Stimulated activated CD4-positive, alpha-beta T cell treated with anti-CD3 and anti-CD28 coated beads, Interleukin-1b, Interleukin-23, amount 100 ng/mL, for 4 hours (primary cell): ENCODE results near the gene RND2.
"Not testable (repeated sequence)": the region's sequence is repeated elsewhere in the genome, so short reads cannot be mapped to it uniquely, and the experiment has no call there.

Experiments used
- DNase-seq, 2 donors: peaks; one replicate each; pipeline ENCODE4 v3.0.0-alpha.2; 2020; ENCODE audit warnings: low read depth in 2 of 2

Gene RND2

DNA sequence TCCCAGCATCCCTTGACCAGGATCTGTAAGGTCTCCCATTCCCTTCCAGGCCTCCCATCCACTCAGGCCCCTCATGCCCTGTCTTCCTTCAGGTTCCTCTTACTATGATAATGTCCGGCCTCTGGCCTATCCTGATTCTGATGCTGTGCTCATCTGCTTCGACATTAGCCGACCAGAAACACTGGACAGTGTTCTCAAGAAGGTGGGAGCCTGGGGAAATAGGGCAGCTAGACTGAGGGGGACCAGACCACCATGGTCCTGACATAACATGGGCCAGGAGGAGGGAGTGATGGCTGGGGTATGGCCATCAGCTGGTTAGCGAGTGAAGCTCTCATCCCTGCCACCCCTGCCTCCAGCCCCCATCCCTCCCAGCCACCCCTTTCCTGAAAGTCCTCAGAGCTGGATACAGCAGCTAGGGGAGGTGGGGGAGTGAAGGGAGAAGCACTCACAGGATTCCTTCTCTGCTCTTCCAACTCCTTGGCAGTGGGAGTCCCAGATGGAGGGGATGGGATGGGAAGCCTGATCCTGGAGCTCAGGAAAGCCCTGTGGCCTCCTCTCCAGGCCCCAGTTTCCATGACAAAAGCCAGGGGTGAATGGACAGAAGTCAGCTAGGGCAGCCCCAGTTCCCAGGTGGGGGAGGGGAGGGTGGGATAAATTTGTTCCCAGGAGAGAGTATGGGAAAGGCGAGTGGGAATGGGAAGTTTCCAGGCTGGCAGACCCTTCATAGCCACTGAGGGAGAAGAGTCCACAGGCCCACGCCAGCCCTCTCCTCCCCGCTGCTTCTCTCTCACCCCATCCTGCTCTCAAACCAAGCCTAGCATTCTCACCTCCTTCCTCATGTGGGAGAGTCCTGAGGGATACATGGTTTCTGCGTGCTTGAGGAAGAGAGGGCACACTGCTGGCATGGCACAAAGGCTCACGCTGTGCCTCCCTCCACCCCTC, 2.3 kb downstream of the RND2 start:
- no peak for DNase-seq

DNA sequence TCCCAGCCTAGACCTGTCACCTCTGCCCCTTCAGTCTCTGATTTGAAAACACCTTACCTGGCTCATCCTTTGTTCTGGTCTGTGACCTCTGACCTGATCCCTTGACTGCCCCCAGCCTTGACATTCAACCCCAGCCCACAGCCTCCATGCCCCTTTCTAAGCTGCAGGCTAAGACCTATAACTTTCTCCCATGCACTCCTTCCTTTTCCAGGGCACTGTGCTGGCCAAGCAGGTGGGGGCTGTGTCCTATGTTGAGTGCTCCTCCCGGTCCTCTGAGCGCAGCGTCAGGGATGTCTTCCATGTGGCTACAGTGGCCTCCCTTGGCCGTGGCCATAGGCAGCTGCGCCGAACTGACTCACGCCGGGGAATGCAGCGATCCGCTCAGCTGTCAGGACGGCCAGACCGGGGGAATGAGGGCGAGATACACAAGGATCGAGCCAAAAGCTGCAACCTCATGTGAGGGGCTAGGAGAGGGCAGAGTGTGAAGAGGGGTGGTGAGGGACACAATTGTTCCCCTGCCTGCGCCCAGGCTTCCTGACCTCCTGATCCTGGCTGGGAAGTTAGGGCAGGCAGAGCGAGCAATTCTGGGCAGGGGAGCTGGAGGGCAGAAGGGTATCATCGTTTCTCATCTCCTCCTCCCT, 3.3 kb downstream of the RND2 start:
- no peak for DNase-seq

DNA sequence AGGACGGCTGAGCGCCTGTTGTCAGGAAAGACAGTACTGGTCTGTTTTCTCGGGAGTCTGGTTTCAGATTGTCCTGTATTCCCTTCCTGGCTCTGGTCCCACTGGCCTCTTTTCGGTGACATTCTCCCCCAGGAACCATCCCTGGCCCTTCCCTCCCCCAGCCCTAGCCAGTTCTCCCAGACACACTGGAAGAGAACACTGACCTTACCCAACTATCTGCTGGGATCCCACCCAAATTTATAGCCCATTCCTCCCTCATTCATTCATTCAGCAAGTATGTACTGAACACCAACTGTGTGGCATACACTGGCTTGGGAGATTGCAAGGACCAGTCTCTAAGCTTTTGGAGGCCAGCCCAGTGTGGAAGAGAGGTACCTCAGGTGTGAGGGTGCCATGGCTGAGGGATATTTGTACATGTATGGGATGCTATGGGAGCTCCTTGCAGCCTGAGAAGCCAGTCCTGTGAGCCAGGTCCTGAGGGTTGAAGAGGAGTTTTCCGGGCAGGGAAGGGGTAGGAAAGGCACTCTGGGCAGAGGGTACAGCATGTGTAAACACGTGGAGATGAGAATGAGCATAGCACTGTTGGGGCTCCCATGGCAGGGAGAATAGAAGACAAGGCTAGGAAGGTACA, 5.2 kb downstream of the RND2 start:
- DNase-seq, result no peak

GRCh38 chr17:43031666-43032065, 6.6 kb downstream of the RND2 start:
- DNase-seq, result no peak

DNA sequence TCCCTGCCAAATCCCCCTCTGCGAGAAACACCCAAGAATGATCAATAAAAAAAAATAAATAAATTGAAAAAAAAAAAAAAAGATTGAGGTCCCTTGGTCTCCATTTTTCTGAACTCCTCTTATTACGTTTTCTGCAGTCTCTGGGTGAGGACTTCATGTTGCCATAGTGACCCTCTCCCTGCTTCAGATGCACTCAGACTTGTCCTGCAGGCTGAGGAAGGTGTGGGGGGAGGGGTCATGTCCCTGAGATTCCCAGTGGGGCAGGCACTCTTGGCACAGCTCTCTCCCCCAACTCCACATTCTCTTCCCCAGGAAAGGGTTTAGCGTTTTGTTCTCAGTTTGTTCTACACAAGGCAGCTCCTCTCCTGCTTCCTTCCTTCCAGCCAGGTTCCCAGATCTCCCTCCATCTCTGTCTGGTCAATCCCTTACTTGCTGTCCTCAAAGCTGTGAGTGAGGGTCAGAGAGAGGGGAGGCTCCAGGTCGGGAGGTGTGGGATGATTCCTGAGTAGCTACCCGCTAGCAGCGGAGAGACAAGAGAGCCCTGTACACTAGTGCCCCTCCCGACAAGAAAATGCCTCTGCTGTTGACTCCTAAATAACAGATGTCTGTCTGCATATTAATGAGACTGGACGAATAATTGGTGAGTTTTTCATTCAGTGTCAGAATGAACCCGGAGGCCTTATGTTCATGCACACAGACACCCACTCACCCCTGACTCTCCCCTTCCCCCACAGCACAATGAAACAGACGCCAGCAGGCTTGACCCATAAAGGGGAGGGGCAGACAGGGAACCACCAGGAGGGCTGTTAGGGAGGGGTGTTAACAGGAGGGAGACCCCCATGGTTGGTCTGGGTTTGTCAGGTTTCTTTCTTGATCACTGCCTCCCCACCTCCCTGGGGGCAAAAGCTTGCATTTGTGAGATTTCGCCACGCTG, 9.2 kb downstream of the RND2 start:
- DNase-seq, result no peak

DNA sequence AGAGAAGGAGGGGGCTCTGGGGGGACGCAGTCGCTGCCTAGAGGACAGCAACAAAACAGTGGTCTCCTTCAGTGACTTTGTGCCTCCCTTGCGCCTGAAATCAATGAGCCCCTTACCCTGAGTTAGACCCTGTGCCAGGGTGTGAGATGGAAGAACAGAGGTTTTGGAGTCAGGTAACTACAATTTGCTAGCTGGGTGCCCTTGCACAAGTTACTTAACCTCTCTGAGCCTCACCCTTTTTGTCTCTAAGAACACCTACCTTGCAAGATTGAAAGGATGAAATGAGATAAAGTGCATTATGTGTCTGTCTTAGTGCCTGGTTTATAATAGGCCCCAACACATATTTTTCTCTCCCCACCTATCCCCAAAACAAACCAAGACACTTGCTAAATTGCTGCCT, 9.9 kb downstream of the RND2 start:
- no peak for DNase-seq

DNA sequence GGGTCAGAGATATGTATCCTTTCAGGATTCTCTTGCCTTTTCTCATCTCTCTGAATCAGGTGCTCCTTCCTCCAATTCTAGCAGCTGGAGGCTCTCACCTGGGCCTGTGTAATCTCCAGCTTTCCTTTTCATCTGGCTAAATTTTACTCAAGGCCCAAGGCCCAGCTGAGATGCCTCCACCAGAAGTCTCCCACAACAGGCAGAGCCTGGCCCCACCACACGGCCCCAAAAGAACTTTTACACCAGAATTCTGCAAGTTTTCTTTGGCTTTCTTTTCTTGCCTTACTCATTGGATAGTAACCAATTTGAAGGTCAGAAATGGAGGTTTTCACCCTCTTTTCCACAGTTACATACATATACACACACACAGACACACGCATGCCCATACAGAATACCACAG, 14.6 kb downstream of the RND2 start:
- DNase-seq, result no peak

GRCh38 chr17:43040655-43041054, 15.6 kb downstream of the RND2 start:
- no peak for DNase-seq

DNA sequence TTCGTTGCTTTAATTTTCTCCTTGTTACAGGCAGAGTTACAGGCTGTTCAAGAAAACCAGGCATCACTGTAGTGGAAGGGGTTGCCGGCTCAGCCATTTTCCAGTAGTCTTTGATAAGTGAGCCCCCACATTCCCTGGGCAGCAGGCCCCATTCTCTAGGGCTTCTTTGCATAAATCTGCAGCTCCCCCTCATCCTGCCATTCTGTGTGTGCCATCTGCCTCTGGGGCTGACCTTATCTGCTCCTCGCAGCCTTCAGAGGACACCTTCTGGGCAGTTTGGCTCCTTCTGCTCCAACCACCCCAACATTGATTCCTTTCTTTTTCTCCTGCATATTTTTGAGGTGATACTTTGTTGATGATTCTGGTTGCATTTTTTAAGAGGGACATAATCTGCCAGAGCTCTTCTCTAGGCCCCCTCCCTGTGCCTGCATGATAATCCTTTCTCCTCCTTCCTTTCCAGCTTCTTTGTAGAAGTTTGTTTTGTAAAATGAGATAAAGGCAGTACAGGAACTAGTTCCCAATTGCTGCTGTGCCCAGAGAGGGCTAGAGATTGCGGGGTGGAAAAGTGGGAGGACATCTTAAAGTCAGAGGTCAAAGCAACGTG, 17.1 kb downstream of the RND2 start:
- no peak for DNase-seq

- no peak for DNase-seq
Observed at GRCh38 chr17:43043307-43043706, 18.3 kb downstream of the RND2 start.

GRCh38 chr17:43044024-43044423, 19.0 kb downstream of the RND2 start:
- DNase-seq, result no peak

GRCh38 chr17:43051969-43052368, 26.9 kb downstream of the RND2 start:
- no peak for DNase-seq

DNA sequence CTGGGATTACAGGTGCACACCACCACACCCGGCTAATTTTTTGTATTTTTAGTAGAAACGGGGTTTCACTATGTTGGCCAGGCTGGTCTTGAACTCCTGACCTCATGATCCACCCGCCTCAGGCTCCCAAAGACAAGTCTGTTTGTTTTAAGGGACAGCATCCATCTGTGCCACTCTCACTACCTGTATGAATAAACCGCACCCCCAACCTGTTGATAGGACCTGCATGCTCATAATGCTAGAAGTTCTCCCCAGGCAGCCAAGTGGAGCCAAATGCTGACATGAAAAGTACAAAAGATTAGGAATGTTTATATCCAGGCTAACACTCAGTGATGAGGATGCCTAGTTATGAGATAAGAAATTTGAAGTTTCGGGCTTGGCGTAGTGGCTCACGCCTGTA, 28.0 kb downstream of the RND2 start:
- DNase-seq, result not testable (repeated sequence)

DNA sequence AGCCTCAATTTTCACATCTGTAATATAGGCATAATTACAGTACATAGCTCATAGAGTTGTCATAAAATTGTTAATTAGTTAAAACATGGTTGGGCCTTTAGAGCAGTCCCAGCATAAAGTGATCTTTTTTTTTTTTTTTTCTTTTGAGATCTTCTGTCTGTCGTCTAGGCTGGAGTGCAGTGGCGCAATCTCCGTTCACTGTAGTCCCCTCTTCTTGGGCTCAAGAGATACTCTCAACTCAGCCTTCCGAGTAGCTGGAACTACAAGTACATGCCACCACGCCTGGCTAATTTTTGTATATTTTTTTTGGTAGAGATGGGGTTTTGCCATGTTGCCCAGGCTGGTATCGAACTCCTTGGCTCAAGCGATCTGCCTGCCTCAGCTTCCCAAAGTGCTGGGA, 31.0 kb downstream of the RND2 start:
- no peak for DNase-seq

DNA sequence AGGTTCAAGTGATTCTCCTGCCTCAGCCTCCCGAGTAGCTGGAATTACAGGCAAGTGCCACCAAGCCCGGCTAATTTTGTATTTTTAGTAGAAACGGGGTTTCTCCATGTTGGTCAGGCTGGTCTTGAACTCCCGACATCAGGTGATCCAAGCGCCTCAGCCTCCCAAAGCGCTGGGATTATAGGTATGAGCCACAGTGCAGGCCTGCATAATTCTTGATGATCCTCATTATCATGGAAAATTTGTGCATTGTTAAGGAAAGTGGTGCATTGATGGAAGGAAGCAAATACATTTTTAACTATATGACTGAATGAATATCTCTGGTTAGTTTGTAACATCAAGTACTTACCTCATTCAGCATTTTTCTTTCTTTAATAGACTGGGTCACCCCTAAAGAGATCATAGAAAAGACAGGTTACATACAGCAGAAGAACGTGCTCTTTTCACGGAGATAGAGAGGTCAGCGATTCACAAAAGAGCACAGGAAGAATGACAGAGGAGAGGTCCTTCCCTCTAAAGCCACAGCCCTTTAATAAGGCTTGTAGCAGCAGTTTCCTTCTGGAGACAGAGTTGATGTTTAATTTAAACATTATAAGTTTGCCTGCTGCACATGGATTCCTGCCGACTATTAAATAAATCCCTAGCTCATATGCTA, 38.1 kb downstream of the RND2 start:
- no peak for DNase-seq

DNA sequence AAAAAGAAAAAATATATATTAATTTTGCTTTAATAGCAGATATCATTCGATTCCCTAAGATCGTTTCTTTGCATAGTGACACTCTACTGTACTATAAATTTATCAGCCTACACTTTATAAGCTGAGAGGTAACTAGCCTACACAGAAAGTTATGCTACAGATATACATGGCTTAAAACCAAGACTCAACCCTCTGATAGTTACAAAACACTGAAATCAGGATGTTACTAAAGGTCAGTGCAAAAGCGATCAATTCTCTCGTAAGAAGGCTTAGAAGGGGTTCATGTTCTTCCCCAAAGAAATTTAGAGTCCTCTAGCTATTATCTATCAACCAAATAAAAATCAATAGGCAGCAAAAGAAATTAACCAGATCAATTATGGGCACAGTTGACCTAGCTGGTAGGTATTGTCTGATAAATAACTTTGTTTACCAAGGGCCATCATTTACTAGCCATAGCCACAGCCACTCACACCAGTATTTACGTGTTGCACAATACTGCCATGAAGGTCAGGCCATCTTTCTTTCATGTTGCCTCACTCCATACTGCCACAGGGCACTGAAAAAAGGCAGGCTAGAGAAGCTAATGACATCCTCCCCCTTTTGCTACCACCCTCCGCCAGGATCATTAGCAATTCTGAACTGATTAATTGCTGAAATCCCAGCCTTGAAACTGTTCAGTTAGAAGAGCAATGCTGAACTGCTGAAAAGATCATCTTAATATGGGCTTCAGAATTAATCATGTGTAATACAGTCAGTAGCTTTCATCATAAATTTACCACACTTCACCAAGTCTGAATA, 43.7 kb downstream of the RND2 start:
- DNase-seq, result no peak

DNA sequence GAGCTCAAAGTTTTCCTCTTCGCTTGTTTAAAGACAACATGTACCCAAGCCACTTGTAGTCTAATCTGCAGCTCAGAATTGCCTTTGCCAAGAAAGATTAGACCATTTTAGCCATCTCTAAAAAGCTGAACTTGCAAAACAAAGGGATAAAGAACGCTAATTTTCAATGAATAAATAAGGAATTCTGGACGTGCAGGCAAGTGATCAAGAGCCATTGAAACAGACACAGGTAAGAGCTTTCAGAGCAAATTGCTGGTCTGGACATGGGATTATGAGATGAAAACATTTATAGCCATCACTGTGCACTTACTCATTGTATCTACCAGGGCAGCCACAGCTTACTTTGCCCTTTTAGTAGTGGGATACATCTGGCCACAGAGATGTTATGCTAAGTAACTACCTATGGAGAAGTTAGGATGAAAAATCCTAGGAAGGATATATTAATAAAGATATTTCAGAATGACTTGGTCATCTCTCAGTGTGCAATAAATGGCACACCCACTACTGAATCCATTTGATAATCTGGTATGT, 44.4 kb downstream of the RND2 start:
- no peak for DNase-seq

GRCh38 chr17:43070257-43070656, 45.2 kb downstream of the RND2 start:
- DNase-seq, result no peak

GRCh38 chr17:43070872-43071271, 45.8 kb downstream of the RND2 start:
- no peak for DNase-seq

- no peak for DNase-seq
Observed at GRCh38 chr17:43074869-43075268, 49.8 kb downstream of the RND2 start.
